HG02885 (cell line): Measurements from ENCODE around the gene DENND11.
A peak's percentile ranks its signal among the peaks of the same experiment; 100 is the strongest.

Experiments used
- ATAC-seq: cut with Tn5 transposase; IDR thresholded peaks from one replicate; pipeline ENCODE4 v1.9.1; 2021; ENCODE audit warnings: mild to moderate bottlenecking; ENCODE audit not compliant: unreplicated experiment, poor library complexity

DENND11 gene

DNA sequence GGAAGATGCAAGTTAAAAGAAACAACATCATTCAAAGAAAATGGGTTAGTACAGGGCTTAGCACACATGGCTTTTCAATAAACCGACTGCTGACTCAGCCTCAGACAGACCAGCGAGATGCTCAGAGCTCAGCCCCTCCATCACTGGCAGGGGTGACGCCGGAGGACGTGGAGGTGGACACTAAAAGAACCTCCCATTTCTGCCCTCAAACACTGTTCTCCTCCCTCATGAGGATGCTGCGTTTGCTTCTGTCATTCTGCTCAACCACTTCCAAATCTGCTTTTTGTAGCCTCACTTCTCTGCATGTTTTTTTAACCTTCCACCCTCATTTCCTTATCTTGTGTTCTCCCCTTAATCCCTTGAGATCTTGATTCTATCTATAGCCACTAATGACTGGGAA, 15.3 kb downstream of the DENND11 start:
- ATAC-seq: no peak

DNA sequence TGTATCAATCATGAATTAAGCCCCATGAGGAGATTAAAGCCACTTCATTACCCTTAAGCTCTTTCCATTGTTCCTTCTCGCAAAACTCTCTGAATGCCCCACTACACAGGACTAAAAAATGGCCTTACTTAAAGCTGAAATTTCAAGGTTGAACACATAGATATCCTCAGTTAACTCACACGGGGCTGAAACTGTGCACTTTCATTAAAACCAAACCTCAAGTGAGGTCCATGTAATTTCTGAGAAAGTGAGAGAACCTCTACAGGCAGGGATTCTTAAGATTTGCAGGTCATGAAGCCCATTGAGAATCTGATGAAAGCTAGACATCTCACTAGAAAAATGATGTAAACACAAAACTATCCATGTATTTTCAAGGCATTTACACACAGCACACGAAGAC, 15.9 kb downstream of the DENND11 start:
- no peak for ATAC-seq

DNA sequence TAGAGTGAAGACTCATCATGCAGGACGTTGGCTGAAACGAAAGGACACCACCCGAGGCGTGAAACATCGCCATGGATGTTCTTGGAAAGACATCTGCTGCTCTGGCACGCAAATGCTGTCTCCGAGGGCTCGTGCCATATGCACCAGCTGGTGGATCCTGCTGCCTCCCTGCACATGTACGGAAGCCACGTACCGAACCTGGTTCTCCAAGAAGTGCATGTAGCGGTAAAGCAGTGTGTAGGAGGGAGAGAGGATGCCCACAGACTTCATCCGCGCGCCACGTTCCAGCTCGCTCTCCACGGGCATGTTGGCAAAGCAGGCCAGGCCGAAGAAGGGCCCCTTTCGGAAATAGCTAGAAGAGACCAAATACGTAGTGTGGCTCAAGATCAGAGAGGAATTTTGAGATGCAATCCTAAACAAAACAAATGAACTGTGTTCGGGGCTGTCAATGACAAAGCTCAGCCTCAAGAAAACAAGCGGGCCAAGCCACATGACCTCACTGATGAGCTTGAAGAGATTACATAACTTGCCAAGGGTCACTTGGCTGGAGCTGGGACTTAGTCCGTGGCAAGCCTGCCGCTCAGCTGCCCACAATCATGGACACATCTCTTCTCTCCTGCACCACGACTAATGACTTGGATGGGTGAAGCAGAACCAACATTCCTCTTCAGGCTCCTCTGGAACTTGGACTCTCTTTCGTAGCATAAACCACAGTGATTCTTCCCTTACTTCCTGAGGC, 16.5 kb downstream of the DENND11 start:
- no peak for ATAC-seq

DNA sequence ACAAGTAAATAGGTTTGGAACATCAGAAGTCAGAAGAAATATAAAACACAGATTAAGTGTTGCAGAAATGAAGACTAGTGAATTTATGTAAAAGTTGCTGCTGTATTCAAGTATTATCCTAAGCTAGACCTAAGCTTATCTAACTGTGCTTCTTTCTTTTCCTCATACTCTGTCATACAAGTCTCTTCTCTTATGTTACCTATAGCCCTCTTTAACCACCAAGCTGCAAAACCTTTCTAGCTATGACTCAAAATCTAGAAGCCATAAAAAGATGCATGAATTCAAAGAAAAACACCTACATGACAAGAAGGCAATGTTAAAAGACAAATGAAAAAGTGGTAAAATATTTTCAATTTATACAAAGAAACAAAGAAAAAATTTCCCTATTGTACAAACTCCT, 23.0 kb downstream of the DENND11 start:
- ATAC-seq: peak; percentile 82

DNA sequence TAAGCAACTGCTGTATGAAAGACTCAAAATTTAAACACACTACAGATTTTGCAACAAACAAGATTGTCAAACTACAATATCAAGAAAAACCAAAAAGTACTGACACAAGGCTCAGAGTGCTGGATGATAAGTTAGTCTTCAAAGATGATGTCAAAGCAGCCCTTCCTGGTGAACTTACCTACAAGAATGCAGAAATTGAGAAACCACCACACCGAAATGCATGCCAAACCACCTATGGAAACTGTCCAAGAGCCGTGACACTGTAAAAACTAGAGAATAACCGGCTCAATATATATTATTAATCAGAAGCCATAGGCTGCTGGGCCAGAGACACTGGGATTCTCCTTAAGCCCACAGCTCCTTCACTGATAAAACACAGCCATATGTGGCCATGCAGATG, 25.3 kb downstream of the DENND11 start:
- no peak for ATAC-seq

DNA sequence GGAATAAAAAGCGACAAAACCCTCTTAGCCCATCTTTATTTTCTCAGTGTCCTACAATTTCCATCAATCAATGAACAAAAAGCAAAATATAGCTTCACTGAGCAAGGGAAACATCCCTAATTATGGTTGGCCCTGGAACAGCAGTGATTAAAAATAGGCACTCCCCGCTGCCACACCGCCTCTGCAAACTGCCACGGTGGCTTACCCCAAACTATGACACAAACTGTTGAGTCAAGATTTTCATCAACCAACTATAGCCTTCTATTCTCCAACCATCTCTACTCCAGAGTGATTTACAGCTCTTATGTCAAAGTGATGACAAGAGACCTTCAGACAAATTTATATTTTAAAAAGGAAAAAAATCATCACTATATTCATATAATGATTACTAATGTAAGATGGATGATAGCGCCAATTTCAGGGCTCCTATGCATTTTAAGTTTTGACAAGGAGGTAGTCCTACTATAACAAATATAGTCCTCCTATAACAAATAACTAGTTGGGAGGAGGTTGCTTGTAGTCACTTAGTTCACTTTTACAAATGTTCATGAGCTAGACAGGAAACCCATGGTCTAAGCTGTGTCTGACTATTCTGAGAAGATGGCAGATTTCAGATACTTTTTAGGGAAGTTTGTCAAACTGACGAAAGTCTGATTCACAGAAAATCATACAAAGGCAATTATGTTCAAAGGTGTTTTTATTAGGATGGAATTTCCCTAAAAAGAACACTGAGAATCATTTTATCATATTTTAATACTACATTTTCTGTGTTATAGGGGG, 26.3 kb downstream of the DENND11 start:
- ATAC-seq: no peak

DNA sequence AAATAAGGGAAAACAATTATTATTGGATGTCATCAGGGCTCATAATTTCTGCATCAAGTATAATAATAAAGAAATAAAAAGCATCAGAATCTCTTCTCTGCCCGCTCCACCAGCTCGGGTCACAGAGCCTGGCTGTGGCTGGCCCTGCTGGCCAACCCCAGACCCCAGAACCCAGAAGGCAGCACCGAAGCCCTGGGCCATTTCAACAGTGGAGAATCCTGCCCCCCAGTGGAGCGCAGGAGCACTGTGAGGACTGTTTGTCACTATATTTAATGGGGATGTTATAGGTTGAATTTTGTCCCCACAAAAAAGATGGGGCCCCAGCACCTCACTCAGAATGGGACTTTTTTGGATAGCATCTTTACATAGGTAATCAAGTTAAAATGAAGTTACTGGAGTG, 27.3 kb downstream of the DENND11 start:
- no peak for ATAC-seq

DNA sequence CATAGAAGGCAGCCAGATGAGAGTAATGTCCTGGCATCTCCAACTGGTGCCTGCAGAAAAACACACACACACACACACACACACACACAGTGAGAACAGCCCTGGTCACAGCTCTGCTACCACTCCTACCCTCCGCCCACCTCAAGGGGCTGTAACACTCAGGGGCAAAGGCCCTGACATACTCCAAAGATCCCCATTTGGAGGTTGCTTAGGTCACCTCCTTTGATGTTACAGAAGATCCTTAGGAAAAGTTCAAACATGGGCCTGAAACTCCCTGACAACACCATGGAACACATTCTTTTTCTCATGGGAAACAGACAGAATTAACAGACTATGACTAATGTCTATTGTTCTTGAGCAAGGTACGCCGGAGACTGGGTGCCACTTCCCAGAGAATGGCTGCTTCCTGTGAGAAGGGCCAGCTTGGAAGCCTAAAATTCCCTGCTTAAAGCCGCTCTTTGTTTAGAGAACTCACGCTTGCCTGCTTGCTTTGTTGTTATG, 27.7 kb downstream of the DENND11 start:
- ATAC-seq: no peak

DNA sequence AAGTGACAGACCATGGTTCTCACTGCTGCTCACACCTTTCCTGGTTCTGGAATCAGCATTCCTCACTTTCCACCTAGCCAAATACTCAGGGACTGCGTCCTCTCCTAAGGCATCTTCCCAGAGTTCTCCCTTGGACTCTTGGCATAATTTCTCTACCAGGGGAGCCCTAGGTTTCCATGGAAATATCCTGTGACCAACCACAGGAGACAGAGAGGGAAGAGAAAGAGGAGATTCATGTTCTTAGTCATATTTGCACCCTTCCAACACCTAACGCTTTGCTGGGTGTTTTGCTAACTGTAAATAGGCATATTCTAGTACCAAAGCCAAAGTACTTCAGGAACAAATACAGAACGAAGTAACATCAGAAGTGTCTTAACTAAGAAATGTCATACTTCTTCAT, 28.6 kb downstream of the DENND11 start:
- ATAC-seq: no peak

DNA sequence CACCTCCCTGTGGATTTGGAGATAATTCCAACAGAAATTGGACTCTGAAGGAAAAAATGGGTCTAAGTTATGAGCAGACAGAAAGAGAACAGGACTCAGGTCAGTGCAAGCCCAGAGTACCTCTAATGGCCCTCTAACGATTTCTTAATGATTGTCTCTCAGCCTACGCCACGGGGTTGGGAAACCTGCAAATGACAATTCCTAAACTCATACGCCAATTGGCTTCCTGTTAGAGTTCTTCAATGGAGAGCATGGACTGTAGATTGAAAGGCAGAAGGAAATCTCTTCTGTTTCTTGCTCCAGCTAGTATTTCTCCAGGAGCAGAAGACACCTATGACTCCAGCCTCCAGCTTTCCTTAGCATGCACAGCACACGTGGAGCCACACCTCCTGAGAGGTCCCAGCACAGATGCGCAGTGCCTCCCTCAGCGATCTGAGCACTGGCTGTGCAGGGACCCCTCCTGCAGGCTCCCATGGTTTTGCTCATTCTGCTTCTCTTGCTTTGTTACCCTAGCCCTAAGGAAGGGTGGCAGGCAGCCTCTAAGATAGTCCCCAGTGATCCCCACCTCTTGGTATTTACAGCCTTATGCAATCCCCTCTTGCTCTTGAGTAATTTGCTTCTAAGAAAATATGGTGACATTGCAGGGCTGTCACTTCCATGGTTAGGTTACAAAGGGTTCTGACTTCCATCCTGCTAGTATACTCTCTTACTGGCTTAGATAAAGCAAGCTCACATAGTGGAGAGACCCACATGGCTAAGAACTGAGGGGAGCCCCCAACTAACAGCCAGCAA, 30.1 kb downstream of the DENND11 start:
- ATAC-seq: no peak

DNA sequence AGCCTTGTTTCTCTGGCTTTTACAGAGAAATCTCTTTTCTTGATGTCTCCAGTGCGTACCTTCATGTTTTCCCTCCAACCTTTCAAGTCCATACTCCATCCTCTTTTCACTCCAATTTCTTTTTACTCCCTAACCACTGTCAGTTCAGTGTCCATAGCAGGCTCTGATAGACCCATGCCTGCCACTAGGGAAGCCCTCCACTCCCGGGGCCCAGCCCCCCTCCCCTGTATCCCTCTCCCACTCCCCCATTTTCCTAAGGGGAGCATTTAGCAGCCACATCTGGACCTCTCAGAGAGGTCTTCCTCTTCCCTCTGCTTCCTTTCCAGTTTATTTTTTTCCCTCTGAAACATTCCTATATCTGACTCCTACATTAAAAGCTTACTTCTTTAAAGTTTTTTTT, 33.1 kb downstream of the DENND11 start:
- ATAC-seq: no peak

DNA sequence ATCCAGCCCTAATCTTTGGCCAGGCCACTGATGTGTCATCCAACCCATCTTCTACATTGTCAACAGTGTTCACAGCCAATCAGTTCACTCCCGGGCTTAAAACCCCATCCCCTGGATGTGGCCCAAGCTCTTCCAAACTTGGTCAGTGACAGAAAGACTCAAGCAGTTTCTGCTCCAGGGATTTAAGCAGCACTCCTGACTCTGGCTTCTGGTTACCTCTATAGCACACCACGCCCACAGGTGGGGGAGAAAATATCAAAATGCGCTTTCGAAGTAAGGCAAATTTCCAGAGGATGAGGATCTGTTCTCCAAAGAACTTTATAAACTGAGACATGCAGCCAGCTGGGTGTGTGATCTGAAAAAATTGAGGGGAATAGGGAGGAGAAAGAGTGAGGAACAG, 35.9 kb downstream of the DENND11 start:
- ATAC-seq: no peak

DNA sequence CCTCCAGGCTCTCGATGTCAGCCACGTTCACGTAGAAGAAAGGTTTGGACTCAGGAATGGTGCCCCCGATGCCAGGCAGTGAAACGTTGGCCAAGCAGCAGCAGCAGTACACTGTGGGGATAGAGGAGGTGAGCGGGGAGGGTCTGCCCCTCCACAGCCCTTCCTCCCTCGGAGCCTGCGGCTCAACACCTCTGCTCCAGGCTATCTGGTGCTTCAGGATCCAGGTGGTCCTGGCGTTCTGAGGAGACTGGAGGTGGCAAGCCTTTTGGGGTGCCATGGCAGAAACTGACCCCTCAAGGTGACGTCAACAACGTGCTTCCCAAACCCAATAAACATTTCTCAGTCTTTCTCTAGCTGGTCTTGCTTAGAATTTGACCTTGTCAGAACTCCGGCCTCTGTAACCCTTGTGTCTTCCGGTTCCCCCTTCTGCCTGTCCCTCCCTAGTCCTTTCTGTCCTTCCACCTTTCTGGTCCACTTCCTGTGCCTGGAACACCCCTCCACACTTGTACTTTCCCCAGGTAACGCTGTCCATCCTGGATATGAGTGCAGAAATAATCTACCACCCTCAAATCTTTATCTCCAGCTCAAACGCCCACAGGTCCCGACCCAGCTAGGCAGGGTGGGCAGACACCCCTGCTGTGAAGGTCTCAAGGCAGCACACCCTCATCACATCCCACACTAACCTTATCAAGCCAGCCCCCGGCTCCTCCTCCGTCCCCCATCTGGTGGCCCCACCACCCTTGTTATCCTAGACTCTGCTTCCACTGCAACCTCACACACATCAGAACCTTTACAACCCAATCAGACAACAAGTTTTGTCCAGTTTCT, 36.5 kb downstream of the DENND11 start:
- no peak for ATAC-seq

DNA sequence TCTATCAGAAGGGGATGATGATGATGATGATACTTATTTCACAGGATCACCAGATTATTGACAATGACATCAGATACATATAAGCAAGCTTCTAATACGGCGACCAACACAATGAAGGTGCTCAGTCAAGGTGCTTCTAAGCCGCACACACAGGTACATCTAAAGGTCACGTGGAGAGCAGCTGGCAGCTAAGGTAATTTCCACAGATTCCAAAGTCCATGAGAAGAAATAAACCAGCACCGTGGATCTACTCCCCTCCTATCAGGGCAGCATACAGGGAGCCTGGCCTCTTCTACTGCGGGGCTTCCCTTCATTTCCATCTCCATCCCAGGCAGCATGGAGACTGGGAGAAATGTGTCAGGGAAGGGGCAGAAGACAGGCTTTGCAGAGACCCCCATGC, 37.5 kb downstream of the DENND11 start:
- ATAC-seq: no peak

DNA sequence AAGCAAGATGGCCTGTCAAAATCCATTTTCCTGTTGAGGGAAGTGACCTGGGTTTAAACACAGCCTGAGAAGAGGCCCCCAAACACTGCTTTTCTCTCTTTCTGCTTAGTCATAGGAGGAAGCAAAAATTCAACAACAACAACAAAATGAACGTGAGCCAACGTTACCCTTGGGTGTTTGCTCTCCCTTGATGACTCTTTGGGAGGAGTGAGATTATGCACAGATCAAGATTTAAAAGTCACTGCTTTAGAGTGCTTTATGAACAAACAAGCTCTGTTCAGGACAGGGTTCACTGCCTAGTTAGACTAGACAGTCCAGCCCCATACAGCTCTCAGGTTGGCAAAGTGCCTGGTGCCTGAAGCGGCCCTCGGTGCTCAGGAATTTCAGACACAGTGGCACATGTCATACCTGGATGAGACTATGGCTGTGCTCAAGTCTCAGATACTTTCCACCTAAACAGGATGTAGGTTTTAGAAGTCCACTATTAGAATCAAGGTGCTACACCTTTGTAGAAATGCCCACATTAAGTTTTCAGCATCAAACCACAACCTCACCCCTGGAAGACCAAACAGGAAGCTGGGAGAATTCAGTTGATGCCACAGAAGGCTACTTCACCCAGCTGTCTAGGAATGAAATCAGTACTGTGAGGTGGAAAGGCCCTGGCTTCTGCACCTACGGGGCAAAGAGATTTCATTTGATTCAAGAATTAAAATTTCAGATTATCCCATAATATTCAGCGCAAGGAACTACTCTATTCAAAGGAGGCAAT, 38.7 kb downstream of the DENND11 start:
- no peak for ATAC-seq

DNA sequence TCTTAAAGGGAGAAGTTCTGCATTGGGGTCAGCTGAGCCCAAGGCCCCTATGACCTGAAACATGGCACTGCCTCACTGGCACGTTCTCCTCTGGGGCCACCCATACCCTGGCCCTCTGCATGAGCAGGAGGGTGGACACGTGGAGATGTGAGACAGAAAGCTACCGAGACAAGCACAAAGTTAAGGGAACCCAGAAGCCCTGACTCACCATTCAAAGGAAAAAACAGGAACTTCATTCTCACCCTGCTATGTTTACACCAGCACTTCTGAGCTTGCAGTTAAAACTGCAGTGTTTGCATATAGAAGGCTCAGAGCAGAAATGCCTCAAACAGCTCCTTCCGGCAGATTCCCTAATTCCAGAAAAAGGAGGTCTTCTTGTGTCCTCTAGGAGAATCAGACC, 41.7 kb downstream of the DENND11 start:
- ATAC-seq: no peak

DNA sequence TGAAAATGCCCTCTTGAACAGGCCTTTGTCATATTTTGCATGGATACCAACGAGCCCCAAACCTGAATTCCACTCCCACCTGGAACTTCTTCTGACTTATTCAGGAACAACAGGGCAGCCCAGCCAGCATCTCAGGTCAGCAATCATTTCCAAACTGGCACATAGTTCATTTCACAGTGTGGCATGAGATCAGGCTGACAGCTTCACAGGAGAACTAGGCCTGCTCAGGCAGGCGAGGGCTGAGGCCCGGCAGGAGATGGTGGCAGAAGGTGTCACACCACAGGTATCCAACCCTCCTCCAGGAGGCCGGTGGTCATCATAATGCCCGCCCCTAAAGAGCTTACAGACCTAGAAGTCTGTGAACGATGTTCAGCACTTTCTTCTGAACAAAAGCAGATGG, 42.5 kb downstream of the DENND11 start:
- ATAC-seq: no peak

DNA sequence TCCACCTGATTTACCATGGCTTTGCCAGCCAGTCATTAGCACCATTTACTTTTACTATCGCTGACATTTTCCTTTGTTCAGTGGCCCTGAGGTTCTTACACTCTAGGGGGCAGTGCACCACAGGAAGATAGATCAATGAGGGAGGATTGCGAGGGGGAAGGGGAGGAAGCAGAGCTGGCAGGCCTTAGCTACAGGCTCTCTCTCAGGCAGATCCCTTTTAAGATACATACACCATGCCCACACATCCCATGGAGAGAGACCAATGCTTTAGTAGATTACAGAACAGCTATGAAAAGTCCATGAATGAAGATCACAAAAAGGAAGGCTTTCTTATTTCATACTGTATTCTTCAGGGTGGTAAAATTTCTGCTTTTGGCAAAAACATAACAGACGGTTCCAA, 47.4 kb downstream of the DENND11 start:
- ATAC-seq: peak; percentile 84

DNA sequence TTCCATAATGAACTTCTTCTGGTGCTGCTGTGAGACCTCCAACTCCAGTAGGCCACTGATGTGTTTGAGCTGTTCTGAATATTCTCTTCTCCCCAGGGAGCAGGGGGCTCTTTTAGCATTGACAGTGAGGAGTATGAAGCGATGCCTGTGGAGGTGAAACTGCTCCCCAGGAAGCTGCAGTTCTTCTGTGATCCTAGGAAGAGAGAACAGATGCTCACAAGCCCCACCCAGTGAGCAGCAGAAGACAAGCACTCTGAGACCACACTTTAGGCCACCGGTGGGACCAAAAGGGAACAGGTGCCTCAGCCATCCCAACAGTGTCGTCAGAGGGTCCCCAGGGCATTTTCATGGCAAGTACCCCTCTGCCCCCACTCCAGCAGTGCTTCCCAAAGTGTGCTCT, 49.3 kb downstream of the DENND11 start:
- no peak for ATAC-seq
